Measurements from ENCODE around the gene YAE1. TPM values are rescaled to one million over a fixed set of nuclear protein-coding genes. Genes with fewer than 3 reads are reported as not detected.

YAE1 gene
- total RNA-seq, 1 donor from 2014 or later, result 19.3 TPM

DNA sequence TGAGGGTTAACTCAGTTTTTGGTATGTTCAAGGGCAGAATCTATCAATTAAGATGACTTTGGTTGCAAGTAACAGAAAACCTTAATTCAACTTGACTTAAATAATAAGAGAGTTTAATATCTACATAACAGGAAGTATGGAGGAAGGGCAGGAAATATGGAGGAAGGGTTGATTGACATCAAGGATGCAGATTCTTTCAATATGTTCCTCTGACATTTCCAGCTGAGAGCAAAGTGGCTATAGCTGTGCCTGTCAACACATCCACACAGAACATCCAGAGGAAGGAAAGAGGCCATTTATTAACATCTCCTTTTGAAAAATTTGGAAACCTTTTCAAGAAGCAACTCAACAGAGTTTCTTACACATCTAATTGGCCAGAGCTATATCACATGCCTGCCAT is 37.7 kb downstream of the YAE1 start:
- Mint-ChIP-seq H3K27ac (ENCODE audit: unreplicated experiment) (no peak overlapping the region), H3K36me3 (ENCODE audit: unreplicated experiment) (no peaks in the 10 kb centered on the region), H3K27me3 (ENCODE audit: unreplicated experiment) (no peaks in the 10 kb centered on the region), H3K4me1 (ENCODE audit: unreplicated experiment) (peaks cover 2% of the 10 kb centered on the region), H3K4me3 (ENCODE audit: unreplicated experiment) (no peak overlapping the region), H3K9me3 (ENCODE audit: unreplicated experiment) (peaks cover 5% of the 10 kb centered on the region)
- DNase-seq (ENCODE audit: extremely low spot score, unreplicated experiment), result no peak
- TF ChIP-seq, protein P1, sequence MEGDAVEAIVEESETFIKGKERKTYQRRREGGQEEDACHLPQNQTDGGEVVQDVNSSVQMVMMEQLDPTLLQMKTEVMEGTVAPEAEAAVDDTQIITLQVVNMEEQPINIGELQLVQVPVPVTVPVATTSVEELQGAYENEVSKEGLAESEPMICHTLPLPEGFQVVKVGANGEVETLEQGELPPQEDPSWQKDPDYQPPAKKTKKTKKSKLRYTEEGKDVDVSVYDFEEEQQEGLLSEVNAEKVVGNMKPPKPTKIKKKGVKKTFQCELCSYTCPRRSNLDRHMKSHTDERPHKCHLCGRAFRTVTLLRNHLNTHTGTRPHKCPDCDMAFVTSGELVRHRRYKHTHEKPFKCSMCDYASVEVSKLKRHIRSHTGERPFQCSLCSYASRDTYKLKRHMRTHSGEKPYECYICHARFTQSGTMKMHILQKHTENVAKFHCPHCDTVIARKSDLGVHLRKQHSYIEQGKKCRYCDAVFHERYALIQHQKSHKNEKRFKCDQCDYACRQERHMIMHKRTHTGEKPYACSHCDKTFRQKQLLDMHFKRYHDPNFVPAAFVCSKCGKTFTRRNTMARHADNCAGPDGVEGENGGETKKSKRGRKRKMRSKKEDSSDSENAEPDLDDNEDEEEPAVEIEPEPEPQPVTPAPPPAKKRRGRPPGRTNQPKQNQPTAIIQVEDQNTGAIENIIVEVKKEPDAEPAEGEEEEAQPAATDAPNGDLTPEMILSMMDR (IDR thresholded peaks at IDR 0.05), result no peak

DNA sequence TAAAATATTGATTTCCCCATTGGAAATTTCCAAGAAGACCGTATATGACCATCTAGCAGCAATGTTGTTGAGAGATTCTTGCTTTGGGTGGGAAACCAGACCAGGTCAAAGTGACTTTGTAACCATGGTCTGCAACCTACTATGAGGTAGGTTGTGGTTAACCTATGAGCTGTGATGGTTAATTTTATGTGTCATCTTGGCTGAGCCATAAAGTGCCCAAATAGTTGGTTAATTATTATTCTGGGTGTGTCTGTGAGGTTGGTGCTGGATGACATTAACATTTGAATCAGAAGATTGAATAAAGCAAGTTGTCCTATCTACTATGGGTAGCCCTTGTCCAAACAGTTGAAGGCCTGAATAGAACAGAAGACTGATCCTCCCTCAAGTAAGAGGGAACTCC is 38.9 kb downstream of the YAE1 start:
- TF ChIP-seq, protein P1 (IDR thresholded peaks at IDR 0.05), result no peak
- Mint-ChIP-seq H3K27me3 (ENCODE audit: unreplicated experiment) (no peaks in the 10 kb centered on the region), H3K4me3 (ENCODE audit: unreplicated experiment) (no peak overlapping the region), H3K9me3 (ENCODE audit: unreplicated experiment) (peaks cover 5% of the 10 kb centered on the region), H3K36me3 (ENCODE audit: unreplicated experiment) (no peaks in the 10 kb centered on the region), H3K4me1 (ENCODE audit: unreplicated experiment) (peaks cover 10% of the 10 kb centered on the region), H3K27ac (ENCODE audit: unreplicated experiment) (no peak overlapping the region)
- DNase-seq (ENCODE audit: extremely low spot score, unreplicated experiment), result no peak

DNA sequence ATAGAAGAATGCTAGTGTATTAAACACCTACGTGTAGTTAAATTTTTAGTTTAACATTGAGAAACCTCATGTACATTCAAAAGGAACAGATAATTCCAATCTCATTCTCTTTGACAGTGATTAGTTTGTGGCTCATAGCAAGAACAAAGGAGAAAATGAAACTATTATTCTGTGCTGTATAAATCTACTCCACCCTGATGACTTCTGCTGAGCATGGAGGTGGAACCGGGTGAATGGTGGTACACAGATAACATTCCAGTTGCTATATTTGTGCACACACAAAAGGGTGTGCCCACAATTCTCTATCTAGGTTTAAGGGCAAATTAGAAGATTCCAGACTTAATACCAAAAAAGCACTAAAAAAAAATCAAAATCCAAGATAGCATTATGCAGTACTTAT is 40.1 kb downstream of the YAE1 start:
- Mint-ChIP-seq H3K4me3 (ENCODE audit: unreplicated experiment) (no peak overlapping the region), H3K27me3 (ENCODE audit: unreplicated experiment) (no peaks in the 10 kb centered on the region), H3K36me3 (ENCODE audit: unreplicated experiment) (no peaks in the 10 kb centered on the region), H3K4me1 (ENCODE audit: unreplicated experiment) (peaks cover 10% of the 10 kb centered on the region), H3K9me3 (ENCODE audit: unreplicated experiment) (peaks cover 5% of the 10 kb centered on the region), H3K27ac (ENCODE audit: unreplicated experiment) (no peak overlapping the region)
- DNase-seq (ENCODE audit: extremely low spot score, unreplicated experiment), result no peak
- TF ChIP-seq, protein P1 (IDR thresholded peaks at IDR 0.05), result no peak

DNA sequence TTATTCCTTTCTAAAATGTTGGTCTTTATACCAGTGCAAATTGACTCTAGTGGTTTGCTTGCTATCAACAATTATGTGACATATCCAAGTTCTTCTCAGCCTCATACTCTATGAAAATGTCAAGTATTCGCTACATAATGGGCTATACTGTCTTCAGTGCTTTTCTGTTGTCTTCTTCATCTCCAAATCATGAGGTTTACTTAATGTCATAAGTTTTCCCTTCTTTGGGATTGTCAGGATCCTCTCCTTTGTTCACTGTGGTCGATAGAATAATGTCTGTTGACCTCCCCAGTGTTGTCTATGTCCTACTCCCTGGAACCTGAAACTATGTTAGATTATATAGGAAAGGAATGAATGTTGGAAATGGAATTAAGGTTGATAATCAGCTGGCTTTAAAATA is 40.7 kb downstream of the YAE1 start:
- H3K9me3 Mint-ChIP-seq (ENCODE audit: unreplicated experiment), result peaks cover 5% of the 10 kb centered on the region
- H3K36me3 Mint-ChIP-seq (ENCODE audit: unreplicated experiment), result no peaks in the 10 kb centered on the region
- no peaks in the 10 kb centered on the region for H3K27me3 Mint-ChIP-seq (ENCODE audit: unreplicated experiment)
- H3K4me3 Mint-ChIP-seq (ENCODE audit: unreplicated experiment), result no peak overlapping the region
- H3K4me1 Mint-ChIP-seq (ENCODE audit: unreplicated experiment), result peaks cover 10% of the 10 kb centered on the region
- DNase-seq (ENCODE audit: extremely low spot score, unreplicated experiment), result no peak
- H3K27ac Mint-ChIP-seq (ENCODE audit: unreplicated experiment), result no peak overlapping the region
- TF ChIP-seq, protein P1 (IDR thresholded peaks at IDR 0.05), result no peak

DNA sequence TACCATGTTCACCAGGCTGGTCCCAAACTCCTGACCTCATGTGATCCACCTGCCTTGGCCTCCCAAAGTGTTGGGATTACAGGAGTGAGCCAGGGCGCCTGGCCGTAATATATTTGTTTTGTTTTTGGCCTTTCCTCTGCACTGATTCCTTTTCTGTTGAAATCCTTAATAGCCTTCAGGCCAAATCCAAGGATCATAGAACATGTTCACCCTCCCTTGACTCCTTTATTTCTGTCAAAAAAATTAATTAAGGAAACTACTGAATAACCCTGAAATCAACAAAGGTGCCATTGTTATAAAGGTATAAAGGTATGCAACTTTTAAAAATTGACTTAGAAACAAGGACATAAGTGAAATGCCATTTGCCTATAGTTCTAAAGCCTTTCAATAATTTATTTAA is 41.7 kb downstream of the YAE1 start:
- Mint-ChIP-seq H3K9me3 (ENCODE audit: unreplicated experiment) (peaks cover 5% of the 10 kb centered on the region), H3K27me3 (ENCODE audit: unreplicated experiment) (no peaks in the 10 kb centered on the region), H3K4me1 (ENCODE audit: unreplicated experiment) (peaks cover 10% of the 10 kb centered on the region), H3K27ac (ENCODE audit: unreplicated experiment) (no peak overlapping the region), H3K4me3 (ENCODE audit: unreplicated experiment) (no peak overlapping the region), H3K36me3 (ENCODE audit: unreplicated experiment) (no peaks in the 10 kb centered on the region)
- DNase-seq (ENCODE audit: extremely low spot score, unreplicated experiment), result no peak
- TF ChIP-seq, protein P1 (IDR thresholded peaks at IDR 0.05), result no peak

Measured in osteocyte (in vitro differentiated cells).